ENCODE results near the gene PIK3R1. TPM values are rescaled to one million over a fixed set of nuclear protein-coding genes. Genes with fewer than 3 reads are reported as not detected.

The PIK3R1 gene
- total RNA-seq, 1 experiment from 2014 or later, result 11.3 TPM

- Mint-ChIP-seq H3K4me3 (no peak overlapping the region), H3K4me1 (peaks cover 5 to 6% of the 10 kb centered on the region in 2 experiments; a peak in 2 of 4 replicates), H3K9me3 (no peaks in the 10 kb centered on the region; a peak in 2 of 5 replicates), H3K27me3 (ENCODE audit: low read depth) (no peaks in the 10 kb centered on the region), H3K27ac (no peak overlapping the region), H3K36me3 (ENCODE audit: insufficient read depth in 1 of 3, low read depth in 3 of 3) (0 out of 7 replicates have a peak, but pooled peaks cover 0 to 2% (median 0%) of the 10 kb centered on the region in 3 experiments)
- H3K9me3 ChIP-seq (ENCODE audit: control insufficient read depth, low read depth, low read length), result no peaks in the 10 kb centered on the region
- H2BK5ac ChIP-seq (ENCODE audit: insufficient read length, low read length), result no peak overlapping the region
- no peak overlapping the region for H3K23ac ChIP-seq (ENCODE audit: insufficient read length, low read depth, low read length)
- H4K8ac ChIP-seq (replicated peaks; ENCODE audit: insufficient read length, low read depth, low read length), result no peak overlapping the region
- H4K91ac ChIP-seq (ENCODE audit: insufficient read length, low read depth, low read length), result no peak overlapping the region
- H2AFZ ChIP-seq (ENCODE audit: low read length), result no peak overlapping the region
- no peak overlapping the region for H3K18ac ChIP-seq (ENCODE audit: insufficient read length, low read depth, low read length)
- no peaks in the 10 kb centered on the region for H4K20me1 ChIP-seq (ENCODE audit: control insufficient read depth, insufficient read depth, insufficient read length)
- H3K79me1 ChIP-seq (ENCODE audit: insufficient read depth, low read depth, low read length, poor library complexity, severe bottlenecking), result no peaks in the 10 kb centered on the region
- no peak overlapping the region for H3K14ac ChIP-seq (ENCODE audit: insufficient read depth, low read length)
- WGBS (ENCODE audit: extremely low coverage, insufficient read length, low lambda C conversion rate), result no CpG with 5 or more reads among the region's 1 CpG
- H2BK120ac ChIP-seq (ENCODE audit: low read depth, low read length, poor library complexity, severe bottlenecking), result no peak overlapping the region
- no peak for DNase-seq
- TF ChIP-seq, protein P1, sequence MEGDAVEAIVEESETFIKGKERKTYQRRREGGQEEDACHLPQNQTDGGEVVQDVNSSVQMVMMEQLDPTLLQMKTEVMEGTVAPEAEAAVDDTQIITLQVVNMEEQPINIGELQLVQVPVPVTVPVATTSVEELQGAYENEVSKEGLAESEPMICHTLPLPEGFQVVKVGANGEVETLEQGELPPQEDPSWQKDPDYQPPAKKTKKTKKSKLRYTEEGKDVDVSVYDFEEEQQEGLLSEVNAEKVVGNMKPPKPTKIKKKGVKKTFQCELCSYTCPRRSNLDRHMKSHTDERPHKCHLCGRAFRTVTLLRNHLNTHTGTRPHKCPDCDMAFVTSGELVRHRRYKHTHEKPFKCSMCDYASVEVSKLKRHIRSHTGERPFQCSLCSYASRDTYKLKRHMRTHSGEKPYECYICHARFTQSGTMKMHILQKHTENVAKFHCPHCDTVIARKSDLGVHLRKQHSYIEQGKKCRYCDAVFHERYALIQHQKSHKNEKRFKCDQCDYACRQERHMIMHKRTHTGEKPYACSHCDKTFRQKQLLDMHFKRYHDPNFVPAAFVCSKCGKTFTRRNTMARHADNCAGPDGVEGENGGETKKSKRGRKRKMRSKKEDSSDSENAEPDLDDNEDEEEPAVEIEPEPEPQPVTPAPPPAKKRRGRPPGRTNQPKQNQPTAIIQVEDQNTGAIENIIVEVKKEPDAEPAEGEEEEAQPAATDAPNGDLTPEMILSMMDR (conservative IDR thresholded peaks at IDR 0.05), result no peak
- no peak overlapping the region for H4K5ac ChIP-seq (ENCODE audit: insufficient read length, low read depth, low read length)
- H3K27me3 ChIP-seq (ENCODE audit: insufficient read depth, low read length), result no peaks in the 10 kb centered on the region
- no peak overlapping the region for H2BK15ac ChIP-seq (ENCODE audit: low read depth, low read length)
- no peak overlapping the region for H3K56ac ChIP-seq (ENCODE audit: insufficient read length, low read depth, low read length)
- no peak overlapping the region for H3K4ac ChIP-seq (ENCODE audit: low read depth, low read length)
- no peaks in the 10 kb centered on the region for H3K23me2 ChIP-seq (ENCODE audit: insufficient read length, low read depth, low read length, poor library complexity, severe bottlenecking)
- no peaks in the 10 kb centered on the region for H3K79me2 ChIP-seq (ENCODE audit: insufficient read depth, low read length)
- no peaks in the 10 kb centered on the region; the same call in 1 of the 2 replicates for H3K4me1 ChIP-seq (ENCODE audit: insufficient read depth, low read length)
- H2AK5ac ChIP-seq (ENCODE audit: insufficient read length, low read length), result no peak overlapping the region
- no peak overlapping the region for H3K4me2 ChIP-seq (ENCODE audit: insufficient read depth, insufficient read length, low read length)
- no peak overlapping the region for H3K9ac ChIP-seq (ENCODE audit: extremely low read depth, insufficient read length, low read length)
- H2BK20ac ChIP-seq (ENCODE audit: low read depth, low read length, poor library complexity, severe bottlenecking), result no peak overlapping the region
- no peak overlapping the region for H3T11ph ChIP-seq (ENCODE audit: low read length)
- H2BK12ac ChIP-seq (ENCODE audit: insufficient read length, low read depth, low read length), result no peak overlapping the region
- no peak overlapping the region for H3K27ac ChIP-seq (ENCODE audit: insufficient read length, low read depth, low read length)
Measured at GRCh38 chr5:68339921-68340321, 124.4 kb downstream of the PIK3R1 start.

Measured in H9 (cell line).